Measurements from ENCODE around the gene SATB2.

DNA sequence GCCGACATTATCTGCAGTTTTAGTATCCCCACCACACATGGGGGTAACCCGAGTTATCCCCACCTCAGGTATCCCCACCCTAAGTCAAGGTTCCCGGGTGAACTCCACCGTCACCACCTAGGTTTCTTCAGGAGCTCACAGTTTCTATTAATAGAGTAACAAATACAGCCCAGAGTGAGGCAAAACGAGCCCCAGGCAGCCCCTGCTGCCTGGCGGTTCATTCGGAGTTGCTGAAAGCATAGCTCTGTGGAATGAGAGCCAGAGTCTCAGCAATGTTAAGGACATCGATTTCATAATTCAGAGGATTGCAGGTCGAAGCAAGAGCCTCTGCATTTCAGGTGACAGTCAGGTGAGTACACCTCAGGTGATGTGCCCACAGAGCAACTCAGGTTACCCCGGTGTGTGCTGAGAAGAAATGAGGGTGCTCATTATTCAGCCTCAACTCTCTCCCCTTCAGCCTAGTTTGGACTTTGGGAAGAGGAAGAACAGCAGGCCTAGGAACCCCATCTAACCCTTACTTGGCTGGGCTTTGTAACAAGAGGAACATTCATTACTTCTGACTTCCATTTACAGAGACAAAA, 10.7 kb downstream of the SATB2 start:
- TF ChIP-seq POLR2AphosphoS5 (IDR thresholded peaks at IDR 0.05) (no peak), CTCF (IDR thresholded peaks at IDR 0.05) (no peak), POLR2A (IDR thresholded peaks at IDR 0.05) (no peak)

All from stomach (tissue), 4 donors.